ENCODE measurements around the gene FBXL13. TPM values are rescaled to one million over a fixed set of nuclear protein-coding genes. Genes with fewer than 3 reads are reported as not detected.
"Not testable (repeated sequence)": the region's sequence is repeated elsewhere in the genome, so short reads cannot be mapped to it uniquely, and the experiment has no call there.

The FBXL13 gene
- total RNA-seq, 1 experiment from 2014 or later: 0.63 TPM

- DNase-seq (ENCODE audit: low read depth): no peak
These were observed 43.6 kb downstream of the FBXL13 start for GRCh38 chr7:103031024-103031423.

GRCh38 chr7:103025341-103025740, 49.3 kb downstream of the FBXL13 start:
- no peak for DNase-seq (ENCODE audit: low read depth)

GRCh38 chr7:103023578-103023977, 51.0 kb downstream of the FBXL13 start:
- DNase-seq (ENCODE audit: low read depth): not testable (repeated sequence)

GRCh38 chr7:103021490-103021889, 53.1 kb downstream of the FBXL13 start:
- DNase-seq (ENCODE audit: low read depth): not testable (repeated sequence)

GRCh38 chr7:103020876-103021275, 53.7 kb downstream of the FBXL13 start:
- not testable (repeated sequence) for DNase-seq (ENCODE audit: low read depth)

- not testable (repeated sequence) for DNase-seq (ENCODE audit: low read depth)
These were observed 56.3 kb downstream of the FBXL13 start for GRCh38 chr7:103018295-103018694.

- peak; percentile 30 for DNase-seq (ENCODE audit: low read depth)
These were observed 62.9 kb downstream of the FBXL13 start for GRCh38 chr7:103011650-103012049.

- no peak for DNase-seq (ENCODE audit: low read depth)
These were observed 64.4 kb downstream of the FBXL13 start for GRCh38 chr7:103010211-103010610.

GRCh38 chr7:103009466-103010185, 65.0 kb downstream of the FBXL13 start:
- no peak for DNase-seq (ENCODE audit: low read depth)

- DNase-seq (ENCODE audit: low read depth): peak; percentile 23
These were observed 71.6 kb downstream of the FBXL13 start for GRCh38 chr7:103003004-103003403.

GRCh38 chr7:103001210-103001609, 73.4 kb downstream of the FBXL13 start:
- DNase-seq (ENCODE audit: low read depth): no peak

GRCh38 chr7:102996957-102997356, 77.6 kb downstream of the FBXL13 start:
- no peak for DNase-seq (ENCODE audit: low read depth)

GRCh38 chr7:102995609-102996008, 79.0 kb downstream of the FBXL13 start:
- not testable (repeated sequence) for DNase-seq (ENCODE audit: low read depth)

GRCh38 chr7:102994567-102994966, 80.0 kb downstream of the FBXL13 start:
- peak; percentile 17 for DNase-seq (ENCODE audit: low read depth)

- no peak for DNase-seq (ENCODE audit: low read depth)
These were observed 80.9 kb downstream of the FBXL13 start for GRCh38 chr7:102993718-102994029.

- DNase-seq (ENCODE audit: low read depth): peak; percentile 77
These were observed 81.5 kb downstream of the FBXL13 start for GRCh38 chr7:102992938-102993717.

- no peak for DNase-seq (ENCODE audit: low read depth)
These were observed 82.1 kb downstream of the FBXL13 start for GRCh38 chr7:102992509-102992937.

GRCh38 chr7:102991540-102992214, 82.9 kb downstream of the FBXL13 start:
- peak; percentile 90 for DNase-seq (ENCODE audit: low read depth)

GRCh38 chr7:102991077-102991539, 83.5 kb downstream of the FBXL13 start:
- DNase-seq (ENCODE audit: low read depth): no peak

- DNase-seq (ENCODE audit: low read depth): no peak
These were observed 84.0 kb downstream of the FBXL13 start for GRCh38 chr7:102990642-102991041.

GRCh38 chr7:102988631-102989560, 85.7 kb downstream of the FBXL13 start:
- no peak for DNase-seq (ENCODE audit: low read depth)

Data from LHCN-M2 (cell line).